Kidney (tissue), 14 donors: Measurements from ENCODE around the gene SPPL2A. TPM values are rescaled to one million over a fixed set of nuclear protein-coding genes. Genes with fewer than 3 reads are reported as not detected.

ENCODE experiments used
- DNase-seq, 5 donors: peaks; one replicate each; pipeline ENCODE4 v3.0.0-alpha.2; 2013 to 2020
- FAIRE-seq: peaks from 2 replicates; lab custom pipeline; 2012; peaks lifted over from hg19 to GRCh38; lab: Jason Lieb, UNC
- H3K27ac ChIP-seq, 2 donors: one replicate each; pipeline ENCODE4 v1.7.0; 2013; ENCODE audit warnings: low read depth in 2 of 2, low read length in 2 of 2, inconsistent platforms in 1 of 2
- H3K27me3 ChIP-seq: one replicate; pipeline ENCODE4 v1.7.1; 2013; ENCODE audit warnings: low read length, inconsistent platforms; ENCODE audit not compliant: control insufficient read depth, insufficient read depth
- H3K36me3 ChIP-seq, 3 donors: one replicate each; pipeline versions ENCODE4 v1.7.0 to v1.7.1; 2013; ENCODE audit warnings: low read length in 3 of 3, control low read depth in 1 of 3, inconsistent platforms in 1 of 3; ENCODE audit not compliant: insufficient read depth in 3 of 3, control insufficient read depth in 2 of 3
- H3K4me1 ChIP-seq, 3 donors: one replicate each; pipeline versions ENCODE4 v1.7.0 to v1.7.1; 2013; ENCODE audit warnings: low read length in 3 of 3, inconsistent platforms in 1 of 3, low read depth in 1 of 3; ENCODE audit not compliant: control insufficient read depth in 2 of 3, insufficient read depth in 2 of 3
- H3K4me3 ChIP-seq, 3 donors: one replicate each; pipeline versions ENCODE4 v1.7.0 to v1.8.1; 2013; ENCODE audit warnings: low read length in 3 of 3, control low read depth in 1 of 3, inconsistent platforms in 1 of 3
- H3K9ac ChIP-seq, 3 donors: one replicate each; pipeline versions ENCODE4 v1.7.0 to v1.7.1; 2013; ENCODE audit warnings: low read length in 3 of 3, control low read depth in 1 of 3, inconsistent platforms in 1 of 3
- H3K9me3 ChIP-seq, 3 donors: one replicate each; pipeline versions ENCODE4 v1.7.0 to v1.7.1; 2013; ENCODE audit warnings: low read length in 3 of 3, control low read depth in 1 of 3, inconsistent platforms in 1 of 3; ENCODE audit not compliant: control insufficient read depth in 2 of 3, insufficient read depth in 1 of 3
- CTCF ChIP-seq: IDR thresholded peaks from 3 replicates; pipeline ENCODE4 v1.5.1; 2012; ENCODE audit warnings: mild to moderate bottlenecking, moderate library complexity, borderline replicate concordance; ENCODE audit not compliant: insufficient read depth; ENCODE audit errors: extremely low read depth
- intact Hi-C: fragments of 100-400 bp; cut with DNase I; formaldehyde crosslinking; loops from one replicate; pipeline ENCODE4 v1.11.1; 2022
- polyA plus RNA-seq: library from polyadenylated mRNA; stranded (reverse); fragments of 350-450 nt; fragmentation: Illumina TruSeq; extraction: RNeasy Lipid Tissue Mini Kit (QIAGEN cat#74804); gene quantifications from one replicate; pipeline ENCODE4 v1.2.3, GENCODE V29; 2014; ENCODE audit warnings: low read depth, low replicate concordance; ENCODE audit not compliant: insufficient read depth
- total RNA-seq: library from RNA; stranded (reverse); fragmentation: NEBNext Ultra II Directional; extraction: Animal tissue kit (Norgen Biotek cat#: 25700); gene quantifications from one replicate; pipeline ENCODE4 v1.2.1, GENCODE V29; 2021
- donor health status: control.
- donor health status: control.
- donor health status: control.
- donor health status: control.
- donor health status: control.
- donor health status: DM: yes; HTN: yes; CAD: no.
- donor health status: Normal renal cell carcinoma (clear cell type).

The SPPL2A gene
- total and polyA plus RNA-seq, 2 donors from 2014 or later: 53.3 to 134 TPM

GRCh38 chr15:50751394-50751793 lies 14.1 kb downstream of the SPPL2A start:
- TF ChIP-seq CTCF: no peak
- Histone ChIP-seq H3K4me1 (no peaks in the 10 kb centered on the region), H3K36me3 (peaks cover 0 to 10% (median 0%) of the 10 kb centered on the region in 3 donors), H3K27me3 (no peaks in the 10 kb centered on the region), H3K27ac (no peak overlapping the region), H3K9ac (no peak overlapping the region), H3K4me3 (no peak overlapping the region), H3K9me3 (no peaks in the 10 kb centered on the region)
- DNase-seq: no peak
- intact Hi-C loops: no loop called here
- no peak for FAIRE-seq

GRCh38 chr15:50750227-50750705 lies 15.2 kb downstream of the SPPL2A start:
- FAIRE-seq: no peak
- peaks cover 0 to 10% (median 0%) of the 10 kb centered on the region in 3 donors for H3K36me3 ChIP-seq
- H3K9ac ChIP-seq: no peak overlapping the region
- H3K27me3 ChIP-seq: no peaks in the 10 kb centered on the region
- H3K4me1 ChIP-seq: no peaks in the 10 kb centered on the region
- H3K4me3 ChIP-seq: no peak overlapping the region
- intact Hi-C loops: no loop called here
- H3K27ac ChIP-seq: no peak overlapping the region
- no peaks in the 10 kb centered on the region for H3K9me3 ChIP-seq
- no peak for DNase-seq
- no peak for TF ChIP-seq CTCF

- Histone ChIP-seq H3K9me3 (no peaks in the 10 kb centered on the region), H3K9ac (no peak overlapping the region), H3K27me3 (no peaks in the 10 kb centered on the region), H3K4me1 (no peaks in the 10 kb centered on the region), H3K36me3 (peaks cover 0 to 10% (median 0%) of the 10 kb centered on the region in 3 donors), H3K27ac (no peak overlapping the region), H3K4me3 (no peak overlapping the region)
- intact Hi-C loops: no loop called here
- FAIRE-seq (no peak), DNase-seq (no peak)
- TF ChIP-seq CTCF: no peak
Observed at GRCh38 chr15:50747523-50747922, 18.0 kb downstream of the SPPL2A start.

- Histone ChIP-seq H3K27me3 (no peaks in the 10 kb centered on the region), H3K4me1 (no peaks in the 10 kb centered on the region), H3K9ac (no peak overlapping the region), H3K36me3 (peaks cover 0 to 10% (median under 1%) of the 10 kb centered on the region in 3 donors), H3K4me3 (no peak overlapping the region), H3K27ac (no peak overlapping the region), H3K9me3 (no peaks in the 10 kb centered on the region)
- FAIRE-seq: no peak
- no peak for DNase-seq
- intact Hi-C loops: no loop called here
- no peak for TF ChIP-seq CTCF
Observed at GRCh38 chr15:50744601-50745000, 20.9 kb downstream of the SPPL2A start.
